CD4-positive, alpha-beta T cell treated with Interleukin-17A for 4 hours (primary cell): ENCODE measurements around the gene CELA1.
A peak's percentile ranks its signal among the peaks of the same experiment; 100 is the strongest.
"Not testable (repeated sequence)": the region's sequence is repeated elsewhere in the genome, so short reads cannot be mapped to it uniquely, and the experiment has no call there.

ENCODE experiments used
- DNase-seq: peaks from one replicate; pipeline ENCODE4 v3.0.0-alpha.2; 2020; ENCODE audit warnings: mixed read lengths

CELA1 gene

GRCh38 chr12:51307655-51308593, 38.6 kb downstream of the CELA1 start:
- no peak for DNase-seq

- no peak for DNase-seq
Observed at GRCh38 chr12:51306507-51306906, 40.0 kb downstream of the CELA1 start.

- not testable (repeated sequence) for DNase-seq
Observed at GRCh38 chr12:51300768-51301167, 45.7 kb downstream of the CELA1 start.

GRCh38 chr12:51295651-51296050, 50.8 kb downstream of the CELA1 start:
- no peak for DNase-seq

- DNase-seq: not testable (repeated sequence)
Observed at GRCh38 chr12:51294097-51294496, 52.4 kb downstream of the CELA1 start.

GRCh38 chr12:51293696-51294095, 52.8 kb downstream of the CELA1 start:
- DNase-seq: no peak

- DNase-seq: peak; percentile 17
Observed at GRCh38 chr12:51291603-51292513, 54.6 kb downstream of the CELA1 start.

GRCh38 chr12:51285843-51286242, 60.6 kb downstream of the CELA1 start:
- no peak for DNase-seq

GRCh38 chr12:51281202-51281924, 65.1 kb downstream of the CELA1 start:
- DNase-seq: no peak
